Activated CD8-positive, alpha-beta T cell treated with anti-CD3 and anti-CD28 coated beads for 36 hours (primary cell): ENCODE data around the gene RBM47. TPM values are rescaled to one million over a fixed set of nuclear protein-coding genes. Genes with fewer than 3 reads are reported as not detected.

Source experiments
- ATAC-seq: fragments of 200-7000 bp; cut with Tn5 transposase; one replicate; pipeline ENCODE4 v1.10.0; 2021; ENCODE audit warnings: mild to moderate bottlenecking, moderate library complexity
- CTCF ChIA-PET: fragments of 350-600 bp; sonication (Branson Sonifier 250); formaldehyde crosslinking; loops from one replicate; lab custom pipeline; 2021; ENCODE audit warnings: antibody characterized with exemption; lab: Charles Lee
- POLR2A ChIA-PET: fragments of 350-600 bp; sonication (Branson Sonifier 250); formaldehyde crosslinking; loops from one replicate; lab custom pipeline; 2021; ENCODE audit warnings: antibody characterized with exemption; lab: Charles Lee
- DNase-seq: peaks from one replicate; pipeline ENCODE4 v3.0.0-alpha.2; 2020
- H3K27ac Mint-ChIP-seq: one replicate; pipeline ENCODE4 v1.8.0; 2021; ENCODE audit warnings: mild to moderate bottlenecking, mixed read lengths
- H3K27me3 Mint-ChIP-seq: one replicate; pipeline ENCODE4 v1.8.0; 2021; ENCODE audit warnings: mixed read lengths
- H3K36me3 Mint-ChIP-seq: one replicate; pipeline ENCODE4 v1.8.0; 2021; ENCODE audit warnings: low read depth, mixed read lengths
- H3K4me1 Mint-ChIP-seq: one replicate; pipeline ENCODE4 v1.8.0; 2021; ENCODE audit warnings: low read depth, mixed read lengths
- H3K4me3 Mint-ChIP-seq: one replicate; pipeline ENCODE4 v1.8.0; 2021; ENCODE audit warnings: mild to moderate bottlenecking, moderate library complexity, mixed read lengths
- H3K9me3 Mint-ChIP-seq: one replicate; pipeline ENCODE4 v1.8.0; 2021; ENCODE audit warnings: mixed read lengths
- CTCF ChIP-seq: fragments of 200-600 bp; IDR thresholded peaks from one replicate; pipeline ENCODE4 v1.8.0; 2022; ENCODE audit warnings: antibody characterized with exemption, mild to moderate bottlenecking
- intact Hi-C: fragments of 100-400 bp; cut with micrococcal nuclease; formaldehyde crosslinking; loops from one replicate; pipeline ENCODE4 v1.10.0; 2022
- total RNA-seq, 2 experiments: library from RNA; stranded (reverse); gene quantifications; one replicate each; pipeline ENCODE4 v1.2.3, GENCODE V29; 2021

The RBM47 gene
- total RNA-seq, 2 experiments from 2014 or later: 0.13 to 0.74 TPM

GRCh38 chr4:40540800-40541199 is 88.9 kb downstream of the RBM47 start:
- no peak for TF ChIP-seq CTCF
- Mint-ChIP-seq H3K4me1 (no peaks in the 10 kb centered on the region), H3K4me3 (no peak overlapping the region), H3K27ac (no peak overlapping the region), H3K27me3 (no peaks in the 10 kb centered on the region), H3K9me3 (no peaks in the 10 kb centered on the region), H3K36me3 (no peaks in the 10 kb centered on the region)
- DNase-seq: no peak
- intact Hi-C loops: no loop called here
- ChIA-PET CTCF (no interaction called here), POLR2A (no interaction called here)
- ATAC-seq: no peak

- no peaks in the 10 kb centered on the region for H3K9me3 Mint-ChIP-seq
- peaks cover 6% of the 10 kb centered on the region for H3K4me1 Mint-ChIP-seq
- H3K27me3 Mint-ChIP-seq: no peaks in the 10 kb centered on the region
- no peak overlapping the region for H3K27ac Mint-ChIP-seq
- intact Hi-C loops: no loop called here
- no peak overlapping the region for H3K4me3 Mint-ChIP-seq
- ATAC-seq (no peak), DNase-seq (peak; percentile 8)
- CTCF ChIA-PET: no interaction called here
- TF ChIP-seq CTCF: no peak
- no peaks in the 10 kb centered on the region for H3K36me3 Mint-ChIP-seq
- POLR2A ChIA-PET: no interaction called here
These were observed 93.6 kb downstream of the RBM47 start for GRCh38 chr4:40536032-40536431.

- H3K4me3 Mint-ChIP-seq: no peak overlapping the region
- POLR2A ChIA-PET: no interaction called here
- DNase-seq: no peak
- CTCF ChIA-PET: interaction anchor here (1.0 kb wide), 1 partner anchor 309 kb away, joined by 3 read pairs; no protein-coding TSS in a partner anchor
- H3K27me3 Mint-ChIP-seq: no peaks in the 10 kb centered on the region
- H3K27ac Mint-ChIP-seq: no peak overlapping the region
- H3K9me3 Mint-ChIP-seq: no peaks in the 10 kb centered on the region
- intact Hi-C loops: no loop called here
- no peaks in the 10 kb centered on the region for H3K36me3 Mint-ChIP-seq
- ATAC-seq: no peak
- peaks cover 7% of the 10 kb centered on the region for H3K4me1 Mint-ChIP-seq
- no peak for TF ChIP-seq CTCF
These were observed 98.0 kb downstream of the RBM47 start for GRCh38 chr4:40531636-40532023.

- H3K36me3 Mint-ChIP-seq: no peaks in the 10 kb centered on the region
- no peak for ATAC-seq
- no peaks in the 10 kb centered on the region for H3K9me3 Mint-ChIP-seq
- POLR2A ChIA-PET: no interaction called here
- H3K4me3 Mint-ChIP-seq: no peak overlapping the region
- CTCF ChIA-PET: interaction anchor here (1.0 kb wide), 1 partner anchor 310 kb away, joined by 3 read pairs; no protein-coding TSS in a partner anchor
- no peaks in the 10 kb centered on the region for H3K27me3 Mint-ChIP-seq
- H3K4me1 Mint-ChIP-seq: peaks cover 7% of the 10 kb centered on the region
- no peak overlapping the region for H3K27ac Mint-ChIP-seq
- no peak for TF ChIP-seq CTCF
- DNase-seq: no peak
- intact Hi-C loops: no loop called here
These were observed 98.6 kb downstream of the RBM47 start for GRCh38 chr4:40530961-40531635.

GRCh38 chr4:40526741-40527140 is 102.9 kb downstream of the RBM47 start:
- POLR2A ChIA-PET: no interaction called here
- intact Hi-C loops: no loop called here
- H3K27me3 Mint-ChIP-seq: no peaks in the 10 kb centered on the region

More at GRCh38 chr4:40526741-40527140, 102.9 kb downstream of the RBM47 start:
- H3K36me3 Mint-ChIP-seq: no peaks in the 10 kb centered on the region
- peaks cover 6% of the 10 kb centered on the region for H3K4me1 Mint-ChIP-seq
- CTCF ChIA-PET: no interaction called here
- TF ChIP-seq CTCF: no peak
- H3K27ac Mint-ChIP-seq: no peak overlapping the region
- no peak overlapping the region for H3K4me3 Mint-ChIP-seq
- no peaks in the 10 kb centered on the region for H3K9me3 Mint-ChIP-seq
- DNase-seq (no peak), ATAC-seq (no peak)
